SH-SY5Y (cell line): ENCODE measurements around the gene MSL1.

Source experiments
- GATA2 ChIP-seq: IDR thresholded peaks from 2 replicates; pipeline ENCODE4 v1.6.1; 2011; ENCODE audit warnings: mild to moderate bottlenecking, low read depth, low read length
- GATA3 ChIP-seq: IDR thresholded peaks from 2 replicates; pipeline ENCODE4 v1.6.1; 2011; ENCODE audit warnings: low read depth, mild to moderate bottlenecking, low read length, moderate library complexity

DNA sequence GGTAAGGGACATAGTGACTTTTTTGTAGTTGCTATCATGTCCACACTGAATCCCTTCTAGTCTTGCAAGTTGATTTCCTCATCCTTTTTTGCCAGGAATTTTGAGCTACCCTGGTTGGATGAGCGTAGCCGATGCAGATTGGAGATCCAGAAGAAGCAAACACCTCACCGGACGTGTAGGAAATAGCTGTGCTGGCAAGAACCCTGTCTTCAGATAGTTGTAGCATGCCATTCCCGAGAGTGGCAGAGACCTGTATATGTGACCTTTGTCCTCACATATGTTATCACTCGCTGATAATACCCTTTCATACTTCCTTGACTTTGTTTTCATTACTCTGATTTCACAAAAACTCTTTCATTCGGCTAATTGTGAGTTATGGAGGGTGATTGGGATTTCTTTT lies 12.4 kb downstream of the MSL1 start:
- TF ChIP-seq GATA2 (no peak), GATA3 (no peak)
